Breast epithelium (tissue), 4 donors: ENCODE measurements around the gene SRRM2. TPM values are rescaled to one million over a fixed set of nuclear protein-coding genes. Genes with fewer than 3 reads are reported as not detected.

Experiments
- DNase-seq, 2 donors: peaks; one replicate each; pipeline ENCODE4 v3.0.0-alpha.2; 2019; ENCODE audit warnings: low spot score in 2 of 2
- H3K27ac ChIP-seq, 2 donors: fragments of 200-600 bp; sonication (generic) in 1 of 2; one replicate each; pipeline ENCODE4 v1.5.1; 2016 to 2019; ENCODE audit warnings: mild to moderate bottlenecking in 1 of 2
- H3K27me3 ChIP-seq, 2 donors: fragments of 200-600 bp; sonication (generic) in 1 of 2; one replicate each; pipeline versions ENCODE4 v1.5.1 to v1.6.0; 2017 to 2019; ENCODE audit warnings: control low read depth in 1 of 2, mild to moderate bottlenecking in 1 of 2
- H3K36me3 ChIP-seq: fragments of 200-600 bp; one replicate; pipeline ENCODE4 v1.5.1; 2019
- H3K4me1 ChIP-seq, 2 donors: fragments of 200-600 bp; sonication (generic); one replicate each; pipeline ENCODE4 v1.5.1; 2016 to 2019; ENCODE audit warnings: control low read depth in 1 of 2
- H3K4me3 ChIP-seq, 3 donors: fragments of 200-600 bp; sonication (generic); 1 replicate in 2 of 3; 2 replicates in 1 of 3; pipeline ENCODE4 v1.5.1; 2016 to 2019; ENCODE audit warnings: mild to moderate bottlenecking in 3 of 3, moderate library complexity in 2 of 3
- H3K9me3 ChIP-seq, 2 donors: fragments of 200-600 bp; sonication (generic) in 1 of 2; one replicate each; pipeline ENCODE4 v1.5.1; 2016 to 2019; ENCODE audit warnings: control low read depth in 1 of 2
- CTCF ChIP-seq, 3 donors: fragments of 450-650 bp; IDR thresholded peaks; one replicate each; pipeline ENCODE4 v1.5.1; 2016 to 2017; ENCODE audit warnings: antibody characterized with exemption in 3 of 3, mild to moderate bottlenecking in 3 of 3, moderate library complexity in 3 of 3
- POLR2A ChIP-seq: fragments of 450-650 bp; IDR thresholded peaks from one replicate; pipeline ENCODE4 v1.6.1; 2016; ENCODE audit warnings: antibody characterized with exemption, mild to moderate bottlenecking, moderate library complexity
- POLR2AphosphoS5 ChIP-seq, 3 donors: sonication (generic); formaldehyde crosslinking; IDR thresholded peaks; one replicate each; pipeline ENCODE4 v1.6.1; 2017; ENCODE audit warnings: antibody characterized with exemption in 3 of 3
- intact Hi-C: fragments of 100-400 bp; cut with DNase I; formaldehyde crosslinking; loops from one replicate; pipeline ENCODE4 v1.15.1; 2023; ENCODE audit warnings: low total_unique reads
- total RNA-seq, 3 donors: library from RNA; depleted of rRNA; stranded (reverse); fragments of >200 nt; gene quantifications; one replicate each; pipeline ENCODE4 v1.1.0, GENCODE V29; 2016

Gene SRRM2
- total RNA-seq, 3 donors from 2014 or later, result 229 to 416 (median 388) TPM

- peaks cover 0 to 14% of the 10 kb centered on the region in 2 donors for H3K4me1 ChIP-seq
- no peak for TF ChIP-seq POLR2AphosphoS5 (IDR thresholded peaks at IDR 0.05)
- TF ChIP-seq POLR2A, result no peak
- TF ChIP-seq CTCF (IDR thresholded peaks at IDR 0.05), result no peak
- no peaks in the 10 kb centered on the region for H3K27me3 ChIP-seq
- H3K4me3 ChIP-seq, result no peak overlapping the region
- no peaks in the 10 kb centered on the region for H3K9me3 ChIP-seq
- DNase-seq, result no peak
- peak overlapping the region in 1 of 2 donors; percentile 20 for H3K27ac ChIP-seq
- intact Hi-C loops, result no loop called here
- peaks cover 12% of the 10 kb centered on the region for H3K36me3 ChIP-seq
Observed at GRCh38 chr16:2773188-2773968, 20.9 kb downstream of the SRRM2 start.

GRCh38 chr16:2774161-2774891 lies 21.9 kb downstream of the SRRM2 start:
- no peaks in the 10 kb centered on the region for H3K27me3 ChIP-seq
- H3K4me3 ChIP-seq, result no peak overlapping the region
- no peak overlapping the region for H3K27ac ChIP-seq
- H3K4me1 ChIP-seq, result peaks cover 0 to 19% of the 10 kb centered on the region in 2 donors
- no peaks in the 10 kb centered on the region for H3K9me3 ChIP-seq
- H3K36me3 ChIP-seq, result peaks cover 8% of the 10 kb centered on the region
- intact Hi-C loops, result no loop called here
- TF ChIP-seq POLR2A (no peak), POLR2AphosphoS5 (IDR thresholded peaks at IDR 0.05) (no peak), CTCF (IDR thresholded peaks at IDR 0.05) (no peak)
- DNase-seq, result no peak

GRCh38 chr16:2775131-2775716 lies 22.8 kb downstream of the SRRM2 start:
- Histone ChIP-seq H3K4me3 (no peak overlapping the region), H3K36me3 (no peaks in the 10 kb centered on the region), H3K9me3 (no peaks in the 10 kb centered on the region), H3K27ac (peak overlapping the region; percentile 7 to 100), H3K27me3 (no peaks in the 10 kb centered on the region), H3K4me1 (peaks cover 0 to 19% of the 10 kb centered on the region in 2 donors)
- DNase-seq, result no peak
- intact Hi-C loops, result no loop called here
- TF ChIP-seq POLR2AphosphoS5 (IDR thresholded peaks at IDR 0.05) (no peak), POLR2A (no peak), CTCF (IDR thresholded peaks at IDR 0.05) (no peak)

GRCh38 chr16:2775765-2776499 lies 23.5 kb downstream of the SRRM2 start:
- no peak for DNase-seq
- H3K27me3 ChIP-seq, result no peaks in the 10 kb centered on the region
- TF ChIP-seq CTCF (IDR thresholded peaks at IDR 0.05), result no peak
- no peaks in the 10 kb centered on the region for H3K36me3 ChIP-seq
- H3K4me3 ChIP-seq, result peak overlapping the region; percentile 90 to 94 (median 92)
- intact Hi-C loops, result no loop called here
- peak overlapping the region in 1 of 2 donors; percentile 100 for H3K27ac ChIP-seq
- H3K9me3 ChIP-seq, result no peaks in the 10 kb centered on the region
- peaks cover 0 to 19% of the 10 kb centered on the region in 2 donors for H3K4me1 ChIP-seq
